Activated CD8-positive, alpha-beta T cell treated with anti-CD3 and anti-CD28 coated beads for 36 hours (primary cell): ENCODE measurements around the gene BAZ2B. TPM values are rescaled to one million over a fixed set of nuclear protein-coding genes. Genes with fewer than 3 reads are reported as not detected.
A peak's percentile ranks its signal among the peaks of the same experiment; 100 is the strongest.

Experiments used
- ATAC-seq: fragments of 200-7000 bp; cut with Tn5 transposase; one replicate; pipeline ENCODE4 v1.10.0; 2021; ENCODE audit warnings: mild to moderate bottlenecking, moderate library complexity
- CTCF ChIA-PET: fragments of 350-600 bp; sonication (Branson Sonifier 250); formaldehyde crosslinking; loops from one replicate; lab custom pipeline; 2021; ENCODE audit warnings: antibody characterized with exemption; lab: Charles Lee
- POLR2A ChIA-PET: fragments of 350-600 bp; sonication (Branson Sonifier 250); formaldehyde crosslinking; loops from one replicate; lab custom pipeline; 2021; ENCODE audit warnings: antibody characterized with exemption; lab: Charles Lee
- DNase-seq: peaks from one replicate; pipeline ENCODE4 v3.0.0-alpha.2; 2020
- H3K27ac Mint-ChIP-seq: one replicate; pipeline ENCODE4 v1.8.0; 2021; ENCODE audit warnings: mild to moderate bottlenecking, mixed read lengths
- H3K27me3 Mint-ChIP-seq: one replicate; pipeline ENCODE4 v1.8.0; 2021; ENCODE audit warnings: mixed read lengths
- H3K36me3 Mint-ChIP-seq: one replicate; pipeline ENCODE4 v1.8.0; 2021; ENCODE audit warnings: low read depth, mixed read lengths
- H3K4me1 Mint-ChIP-seq: one replicate; pipeline ENCODE4 v1.8.0; 2021; ENCODE audit warnings: low read depth, mixed read lengths
- H3K4me3 Mint-ChIP-seq: one replicate; pipeline ENCODE4 v1.8.0; 2021; ENCODE audit warnings: mild to moderate bottlenecking, moderate library complexity, mixed read lengths
- H3K9me3 Mint-ChIP-seq: one replicate; pipeline ENCODE4 v1.8.0; 2021; ENCODE audit warnings: mixed read lengths
- intact Hi-C: fragments of 100-400 bp; cut with micrococcal nuclease; formaldehyde crosslinking; loops from one replicate; pipeline ENCODE4 v1.10.0; 2022
- total RNA-seq, 2 experiments: library from RNA; stranded (reverse); gene quantifications; one replicate each; pipeline ENCODE4 v1.2.3, GENCODE V29; 2021
- TF ChIP-seq, protein P1 (sequence below): fragments of 200-600 bp; IDR thresholded peaks from one replicate; pipeline ENCODE4 v1.8.0; 2022; ENCODE audit warnings: antibody characterized with exemption, mild to moderate bottlenecking

Gene BAZ2B
- total RNA-seq, 2 experiments from 2014 or later = 7.7 to 8.2 TPM

GRCh38 chr2:159505196-159505595 lies 111.2 kb downstream of the BAZ2B start:
- TF ChIP-seq, protein P1, sequence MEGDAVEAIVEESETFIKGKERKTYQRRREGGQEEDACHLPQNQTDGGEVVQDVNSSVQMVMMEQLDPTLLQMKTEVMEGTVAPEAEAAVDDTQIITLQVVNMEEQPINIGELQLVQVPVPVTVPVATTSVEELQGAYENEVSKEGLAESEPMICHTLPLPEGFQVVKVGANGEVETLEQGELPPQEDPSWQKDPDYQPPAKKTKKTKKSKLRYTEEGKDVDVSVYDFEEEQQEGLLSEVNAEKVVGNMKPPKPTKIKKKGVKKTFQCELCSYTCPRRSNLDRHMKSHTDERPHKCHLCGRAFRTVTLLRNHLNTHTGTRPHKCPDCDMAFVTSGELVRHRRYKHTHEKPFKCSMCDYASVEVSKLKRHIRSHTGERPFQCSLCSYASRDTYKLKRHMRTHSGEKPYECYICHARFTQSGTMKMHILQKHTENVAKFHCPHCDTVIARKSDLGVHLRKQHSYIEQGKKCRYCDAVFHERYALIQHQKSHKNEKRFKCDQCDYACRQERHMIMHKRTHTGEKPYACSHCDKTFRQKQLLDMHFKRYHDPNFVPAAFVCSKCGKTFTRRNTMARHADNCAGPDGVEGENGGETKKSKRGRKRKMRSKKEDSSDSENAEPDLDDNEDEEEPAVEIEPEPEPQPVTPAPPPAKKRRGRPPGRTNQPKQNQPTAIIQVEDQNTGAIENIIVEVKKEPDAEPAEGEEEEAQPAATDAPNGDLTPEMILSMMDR = no peak
- Mint-ChIP-seq H3K27ac (no peak overlapping the region), H3K9me3 (peaks cover 5% of the 10 kb centered on the region), H3K27me3 (no peaks in the 10 kb centered on the region), H3K4me3 (no peak overlapping the region), H3K36me3 (peaks cover 3% of the 10 kb centered on the region), H3K4me1 (peaks cover 28% of the 10 kb centered on the region)
- ATAC-seq (no peak), DNase-seq (no peak)
- ChIA-PET POLR2A (interaction anchor here (0.6 kb wide), 1 partner anchor 48 kb away, joined by 4 read pairs; no protein-coding TSS in a partner anchor), CTCF (no interaction called here)
- intact Hi-C loops = no loop called here

- H3K9me3 Mint-ChIP-seq = peaks cover 14% of the 10 kb centered on the region
- H3K36me3 Mint-ChIP-seq = peaks cover 9% of the 10 kb centered on the region
- TF ChIP-seq, protein P1 = no peak
- H3K4me3 Mint-ChIP-seq = no peak overlapping the region
- H3K27ac Mint-ChIP-seq = no peak overlapping the region
- intact Hi-C loops = no loop called here
- CTCF ChIA-PET = no interaction called here
- POLR2A ChIA-PET = no interaction called here
- DNase-seq (no peak), ATAC-seq (no peak)
- H3K27me3 Mint-ChIP-seq = no peaks in the 10 kb centered on the region
- peaks cover 21% of the 10 kb centered on the region for H3K4me1 Mint-ChIP-seq
Observed at GRCh38 chr2:159501743-159502142, 114.6 kb downstream of the BAZ2B start.

DNA sequence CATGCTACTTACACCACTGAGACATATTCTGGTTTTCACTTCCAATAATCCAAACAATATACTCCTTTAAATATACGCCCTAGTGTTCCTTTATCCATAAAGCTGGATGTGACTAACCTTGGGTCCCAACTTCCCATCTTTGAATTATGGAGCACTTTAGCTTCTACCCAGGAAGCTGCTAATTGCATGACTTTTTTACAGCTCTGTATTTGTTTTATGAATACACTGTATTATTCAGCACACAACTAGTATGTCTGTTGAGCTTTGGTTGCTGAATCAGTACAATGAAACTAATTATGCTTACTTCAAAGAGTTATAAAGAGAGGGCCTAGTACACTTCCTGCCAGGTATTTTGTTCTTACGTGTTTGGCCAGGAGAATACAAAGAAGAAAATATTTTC lies 118.5 kb downstream of the BAZ2B start:
- Mint-ChIP-seq H3K27me3 (no peaks in the 10 kb centered on the region), H3K4me1 (peaks cover 11% of the 10 kb centered on the region), H3K36me3 (peaks cover 9% of the 10 kb centered on the region), H3K4me3 (no peak overlapping the region), H3K9me3 (peaks cover 14% of the 10 kb centered on the region), H3K27ac (peak overlapping the region; percentile 66)
- TF ChIP-seq, protein P1 = no peak
- CTCF ChIA-PET = no interaction called here
- peak; percentile 67 for ATAC-seq
- intact Hi-C loops = no loop called here
- POLR2A ChIA-PET = interaction anchor here (0.7 kb wide), 1 partner anchor 543 kb away, joined by 3 read pairs; no protein-coding TSS in a partner anchor
- DNase-seq = no peak

- Mint-ChIP-seq H3K27me3 (no peaks in the 10 kb centered on the region), H3K4me3 (no peak overlapping the region), H3K36me3 (peaks cover 9% of the 10 kb centered on the region), H3K4me1 (peaks cover 11% of the 10 kb centered on the region), H3K27ac (peak overlapping the region; percentile 66), H3K9me3 (peaks cover 14% of the 10 kb centered on the region)
- TF ChIP-seq, protein P1 = no peak
- POLR2A ChIA-PET = no interaction called here
- intact Hi-C loops = no loop called here
- ATAC-seq = peak; percentile 45
- CTCF ChIA-PET = no interaction called here
- DNase-seq = no peak
Observed at GRCh38 chr2:159497256-159497655, 119.1 kb downstream of the BAZ2B start.

DNA sequence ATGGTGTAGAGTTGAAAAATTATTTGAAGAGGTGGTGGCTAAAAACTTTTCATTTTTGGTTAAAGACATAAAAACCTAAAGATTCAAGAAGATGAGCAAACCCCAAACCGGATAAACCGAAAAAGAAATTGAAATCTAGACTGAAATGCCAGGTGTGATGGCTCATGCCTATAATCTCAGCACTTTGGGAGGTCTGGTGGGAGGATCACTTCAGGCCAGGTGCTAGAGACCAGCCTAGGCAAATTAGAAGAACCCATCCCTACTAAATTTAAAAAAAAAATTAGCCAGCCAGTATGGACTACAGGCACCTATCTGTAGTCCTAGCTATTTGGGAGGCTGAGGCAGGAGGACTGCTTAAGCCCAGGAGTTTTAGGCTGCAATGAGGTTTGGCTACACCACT lies 126.9 kb downstream of the BAZ2B start:
- Mint-ChIP-seq H3K27ac (no peak overlapping the region), H3K9me3 (peaks cover 2% of the 10 kb centered on the region), H3K4me3 (no peak overlapping the region), H3K36me3 (peaks cover 6% of the 10 kb centered on the region), H3K27me3 (no peaks in the 10 kb centered on the region), H3K4me1 (peaks cover 7% of the 10 kb centered on the region)
- ATAC-seq = no peak
- POLR2A ChIA-PET = no interaction called here
- DNase-seq = no peak
- CTCF ChIA-PET = no interaction called here
- TF ChIP-seq, protein P1 = no peak
- intact Hi-C loops = no loop called here
